Stimulated activated CD8-positive, alpha-beta memory T cell treated with anti-CD3 and anti-CD28 coated beads, Interleukin-2, amount 100 ng/mL, for 48 hours (primary cell): ENCODE results near the gene SLC7A8.

ENCODE experiments used
- DNase-seq, 2 donors: peaks; one replicate each; pipeline ENCODE4 v3.0.0-alpha.2; 2020; ENCODE audit warnings: low read depth in 2 of 2

SLC7A8 gene

DNA sequence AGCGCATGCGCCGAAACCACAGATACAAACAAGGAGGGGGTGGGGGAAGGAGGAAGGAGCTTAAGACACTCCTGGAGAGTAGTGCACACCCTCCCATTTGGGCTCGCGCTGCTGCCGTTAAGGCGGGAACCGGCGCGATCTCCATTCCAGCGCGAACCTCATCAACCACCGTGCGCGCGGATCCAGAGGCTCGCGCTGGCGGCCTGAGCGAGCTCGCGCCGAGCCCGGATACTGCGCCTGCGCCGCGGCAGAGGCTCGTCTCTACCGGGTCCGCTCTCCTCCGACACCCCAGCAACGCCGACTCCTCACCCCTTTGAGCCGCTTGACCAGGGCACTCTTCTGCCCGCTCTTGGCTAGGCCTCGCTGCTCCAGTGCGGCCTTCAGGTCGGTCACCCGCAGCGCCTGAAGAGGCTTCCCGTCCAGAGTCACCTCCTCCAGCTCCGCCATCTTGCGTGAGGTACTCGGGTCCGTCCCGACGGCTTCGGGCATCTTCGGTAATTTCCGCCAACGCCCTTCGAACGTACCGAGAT is 88.7 kb downstream of the SLC7A8 start, which contains the start of gene ACIN1:
Gene ACIN1 (minus strand): TSS at position 471 of the 530 bp plus-strand sequence. CDS start 24 bp downstream, at position 447.
- DNase-seq = peak; percentile 59 to 62

DNA sequence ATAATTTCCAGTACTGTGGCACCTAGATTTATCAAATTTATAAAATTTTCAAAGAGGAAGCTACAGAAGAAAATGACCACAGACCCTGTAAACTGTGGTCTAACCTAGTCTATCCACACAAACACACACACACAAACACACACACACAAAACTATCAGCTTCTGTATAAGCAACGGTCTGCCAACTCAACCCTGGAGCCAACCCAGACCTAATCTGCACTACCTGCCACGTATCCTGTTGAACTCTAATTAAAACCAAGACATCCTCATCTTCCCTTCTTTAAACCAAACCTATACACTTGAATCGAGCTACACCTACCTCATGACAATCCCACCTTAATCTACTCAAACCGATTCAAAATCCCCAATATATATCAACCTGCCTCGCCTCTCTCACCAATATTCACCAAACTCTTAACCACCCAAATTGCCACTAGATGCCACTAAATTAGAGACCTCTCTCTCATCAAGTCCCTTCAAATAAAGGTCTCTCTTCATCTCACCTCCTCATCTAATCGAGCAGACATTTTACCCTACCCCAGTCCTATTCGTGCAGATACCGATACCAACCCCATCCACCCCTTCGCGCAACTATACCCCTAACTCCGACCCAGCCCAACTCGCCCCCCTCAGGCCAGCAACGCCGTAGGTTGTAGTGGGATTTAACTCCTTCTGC is 89.3 kb downstream of the SLC7A8 start:
- no peak for DNase-seq

DNA sequence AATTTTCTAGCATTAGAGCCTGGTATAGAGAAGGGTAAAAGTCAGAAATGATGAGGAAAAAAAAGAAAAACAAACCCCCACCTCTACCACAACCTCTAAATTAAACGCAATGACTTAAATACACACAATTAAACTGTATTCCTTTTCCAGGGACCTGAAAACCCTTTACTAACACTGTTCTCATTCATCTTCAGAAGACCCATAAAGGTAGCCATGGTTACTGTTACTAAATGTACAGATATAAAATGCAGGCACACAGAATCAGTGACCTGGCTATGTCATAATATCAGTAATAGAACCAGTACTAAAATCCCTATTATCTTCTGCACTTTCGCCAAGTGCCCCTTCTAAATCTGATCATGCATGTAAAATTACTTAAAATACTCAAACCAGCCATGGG is 89.9 kb downstream of the SLC7A8 start:
- no peak for DNase-seq

DNA sequence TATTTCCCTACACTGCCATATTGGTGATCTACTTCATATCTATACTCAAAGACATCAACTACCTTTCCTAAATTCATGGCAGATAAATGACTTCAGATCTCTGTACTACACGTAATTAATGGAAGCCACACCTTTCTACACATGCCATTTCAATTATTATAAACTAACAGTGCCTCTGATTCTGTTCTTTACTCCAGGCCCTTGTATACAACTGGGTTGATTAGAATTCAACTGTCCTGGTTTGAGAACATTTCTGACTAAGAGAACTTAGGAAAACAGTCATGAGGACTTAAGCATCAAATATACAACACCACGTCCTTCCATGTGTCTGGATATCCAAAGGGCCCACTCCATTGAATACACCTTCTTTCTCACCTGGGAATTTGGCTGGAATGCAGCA is 90.4 kb downstream of the SLC7A8 start:
- no peak for DNase-seq

DNA sequence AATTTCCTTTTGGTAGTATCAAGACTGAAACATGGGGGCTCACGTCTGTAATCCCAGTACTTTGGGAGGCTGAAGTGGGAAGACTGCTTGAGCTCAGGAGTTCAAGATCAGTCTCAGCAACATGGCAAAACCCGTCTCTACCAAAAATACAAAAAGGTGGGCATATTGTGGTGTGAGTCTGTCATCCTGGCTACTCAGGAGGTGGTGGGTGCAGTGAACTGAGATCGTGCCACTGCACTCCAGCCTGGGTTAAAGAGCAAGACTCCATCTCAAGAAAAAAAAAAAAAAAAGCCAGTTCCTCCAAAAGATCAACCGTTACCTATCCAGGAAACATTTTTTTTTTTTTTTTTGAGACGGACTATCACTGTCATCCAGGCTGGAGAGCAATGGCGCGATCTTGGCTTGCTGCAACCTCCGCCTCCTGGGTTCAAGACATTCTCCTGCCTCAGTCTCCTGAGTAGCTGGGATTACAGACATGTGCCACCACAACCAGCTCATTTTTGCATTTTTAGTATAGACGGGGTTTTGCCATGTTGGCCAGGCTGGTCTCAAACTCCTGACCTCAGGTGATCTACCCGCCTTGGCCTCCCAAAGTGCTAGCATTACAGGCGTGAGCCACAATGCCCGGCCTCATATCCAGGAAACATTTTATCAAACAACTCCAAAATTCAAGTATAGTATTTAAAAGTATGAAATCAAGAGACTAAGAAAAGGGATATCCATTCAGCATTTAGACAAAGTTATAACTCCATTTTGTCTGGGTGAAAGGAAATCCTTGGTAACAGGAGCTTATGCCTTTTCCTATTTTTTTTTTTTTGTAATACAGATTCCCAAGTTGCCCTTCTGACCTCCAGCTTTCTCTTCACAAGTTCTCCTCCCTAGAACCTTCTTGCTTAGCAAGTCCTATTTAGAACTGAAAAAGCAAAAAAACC is 91.9 kb downstream of the SLC7A8 start:
- DNase-seq = no peak

DNA sequence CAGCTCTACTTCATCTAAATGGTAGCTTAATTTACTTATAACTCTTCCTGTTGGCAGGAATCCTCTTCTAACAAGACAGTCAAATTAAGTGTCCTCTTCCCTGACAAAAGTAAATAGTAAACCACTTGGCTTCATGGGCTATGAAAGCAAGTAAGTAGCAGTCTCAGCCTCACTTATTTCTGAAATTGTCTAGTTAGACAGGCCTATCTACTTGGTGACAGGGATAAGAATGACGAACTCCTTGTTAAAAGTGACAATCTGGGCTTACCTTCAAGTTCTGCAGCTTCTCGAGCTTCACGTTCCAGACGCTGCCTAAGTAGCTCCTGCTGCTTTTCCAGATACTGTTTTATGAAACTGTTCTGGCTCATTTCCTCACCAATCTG is 93.2 kb downstream of the SLC7A8 start:
- no peak for DNase-seq

DNA sequence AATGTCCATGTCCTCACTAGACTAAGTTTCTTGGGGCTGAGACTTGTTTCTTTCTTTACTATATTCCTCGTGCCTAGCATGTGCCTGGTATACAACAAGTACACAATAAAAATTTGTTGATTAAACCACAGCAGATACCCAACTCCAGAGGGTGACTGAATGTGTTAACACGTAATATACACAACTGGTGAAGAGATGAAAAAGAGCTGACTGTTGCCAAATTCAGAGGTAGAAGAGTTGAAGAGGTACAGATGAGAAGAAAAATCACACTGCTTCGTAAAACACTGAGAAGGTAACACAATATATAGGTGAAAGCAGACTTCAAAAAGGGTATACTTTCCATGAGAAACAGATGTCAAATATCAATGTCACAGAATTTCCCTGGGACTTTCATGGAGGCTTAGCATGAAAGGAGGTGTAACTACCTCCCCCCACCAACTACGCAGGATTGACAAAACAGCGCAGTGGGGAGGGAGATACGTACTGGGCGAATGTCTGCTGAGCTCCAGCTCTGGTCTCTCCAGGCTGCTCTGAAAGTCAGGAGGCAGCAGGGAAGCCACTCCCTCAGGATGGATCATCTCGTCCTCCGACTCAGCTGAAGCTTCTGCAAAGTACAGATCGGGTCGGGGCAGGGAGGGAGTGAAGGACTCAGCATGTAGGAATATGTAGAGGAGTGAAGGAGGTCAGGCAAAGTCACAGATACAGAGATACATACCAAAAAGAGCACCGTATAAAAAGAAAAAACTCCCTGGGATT is 93.8 kb downstream of the SLC7A8 start:
- DNase-seq = no peak

DNA sequence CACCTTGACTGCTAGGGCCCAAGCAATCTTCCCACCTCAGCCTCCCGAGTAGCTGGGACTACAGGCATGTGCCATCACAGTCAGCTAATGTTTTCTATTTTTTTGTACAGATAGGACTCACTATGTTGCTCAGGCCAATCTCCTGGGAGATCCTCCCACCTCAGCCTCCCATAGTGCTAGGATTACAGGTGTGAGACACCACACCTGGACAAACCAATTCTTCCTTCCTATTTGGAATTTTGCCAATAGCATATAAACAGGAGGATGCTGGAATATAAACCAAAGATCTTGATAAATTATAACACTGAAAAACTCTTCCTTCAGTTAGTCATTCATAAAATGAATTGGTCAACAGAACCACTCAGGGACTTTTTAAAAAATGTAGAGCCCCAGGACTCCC is 96.9 kb downstream of the SLC7A8 start:
- no peak for DNase-seq

DNA sequence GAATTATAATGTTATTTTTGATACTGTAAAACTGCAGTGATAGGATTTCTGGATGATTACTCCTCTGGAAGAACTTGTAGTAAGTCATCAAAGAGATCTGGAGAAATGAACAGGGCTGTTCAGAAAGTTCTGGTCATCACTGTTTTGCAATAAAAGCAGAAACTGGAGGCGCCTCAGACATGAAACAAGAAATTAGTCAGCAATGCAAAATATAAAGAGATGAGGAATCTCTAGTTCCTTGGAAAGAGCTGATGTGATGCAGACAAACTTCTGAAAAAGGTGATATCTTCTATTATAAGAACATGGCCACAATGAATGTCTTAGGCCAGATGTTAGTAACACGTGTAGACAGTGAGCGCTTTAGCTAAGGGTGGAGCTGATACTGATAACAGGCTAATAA is 98.0 kb downstream of the SLC7A8 start:
- no peak for DNase-seq

DNA sequence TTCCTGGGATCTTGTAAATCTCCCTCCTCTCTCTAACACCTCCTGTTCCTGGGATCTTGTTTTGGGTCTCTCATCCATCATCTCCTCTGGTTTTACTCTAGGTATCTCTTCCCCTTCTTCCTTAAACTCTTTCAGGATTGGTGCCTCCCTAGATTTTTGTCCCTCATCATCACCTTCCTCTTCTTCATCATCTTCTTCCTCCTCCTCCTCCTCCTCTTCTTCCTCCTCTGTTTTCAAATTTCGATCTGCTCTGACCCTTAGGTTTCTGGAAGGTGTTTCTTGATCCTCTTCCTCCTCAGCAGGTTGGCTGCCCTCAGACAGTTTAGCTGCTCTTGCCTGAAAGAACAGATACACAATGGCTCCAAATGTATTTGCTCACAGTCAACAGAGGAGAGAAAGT is 103.0 kb downstream of the SLC7A8 start:
- no peak for DNase-seq

DNA sequence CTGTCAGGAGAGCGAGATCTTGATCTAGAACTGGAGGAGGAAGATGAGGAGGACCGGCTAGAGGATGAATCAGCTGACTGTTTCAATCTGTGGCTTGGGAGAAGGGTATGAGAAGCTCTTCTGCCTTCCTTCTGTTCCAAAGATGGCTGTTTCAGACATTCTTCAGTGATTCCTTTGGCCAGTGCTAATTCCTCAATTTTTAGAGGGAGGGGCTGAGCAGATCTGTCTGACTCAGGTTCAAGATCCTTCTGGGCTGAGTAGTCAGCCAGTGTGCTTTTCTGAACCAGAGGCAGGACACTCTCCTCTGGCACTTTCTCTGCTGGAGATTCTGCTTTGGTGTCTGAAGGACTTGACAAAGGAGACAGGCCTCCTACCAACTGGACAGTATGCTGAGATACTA is 103.7 kb downstream of the SLC7A8 start:
- DNase-seq = no peak

DNA sequence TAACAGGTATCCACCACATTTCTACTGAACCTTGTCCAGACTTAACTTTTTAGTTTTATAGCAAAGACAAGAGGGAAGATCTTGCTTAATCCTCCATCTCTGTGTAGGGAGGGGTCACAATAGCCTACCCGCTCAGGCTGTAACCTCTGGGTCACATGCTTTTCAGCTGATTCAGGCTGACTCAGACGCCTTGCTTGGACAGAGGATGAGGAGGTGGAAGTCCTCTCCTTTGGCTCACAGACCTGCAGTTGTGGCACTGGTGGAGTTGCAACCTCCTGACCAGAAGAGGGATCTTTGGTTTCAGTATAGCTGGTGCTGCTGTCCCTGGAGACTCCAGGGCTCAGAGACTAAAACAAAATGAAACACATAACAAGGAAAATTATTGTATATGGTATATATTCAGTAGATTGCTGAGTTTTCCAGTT is 104.8 kb downstream of the SLC7A8 start:
- DNase-seq = no peak

DNA sequence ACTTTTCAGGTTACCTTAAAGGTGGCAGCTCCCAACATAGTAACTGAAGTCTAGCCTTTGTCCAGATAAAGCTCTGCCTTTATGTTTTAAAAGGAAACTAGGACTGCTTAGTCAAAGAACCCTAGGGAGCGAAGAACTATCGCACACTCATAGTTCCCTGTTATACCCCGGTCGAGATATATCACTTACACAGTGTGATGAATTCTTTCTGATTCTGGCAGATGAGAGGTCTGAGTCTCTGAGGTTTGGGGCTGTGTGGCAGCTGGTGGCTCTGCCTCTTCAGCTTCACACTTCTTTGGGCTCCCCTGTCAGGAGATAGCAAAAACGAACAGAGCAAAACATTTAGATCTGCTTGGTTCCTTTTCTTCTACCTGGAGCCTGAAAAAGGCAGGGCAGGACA is 105.5 kb downstream of the SLC7A8 start:
- DNase-seq = no peak

DNA sequence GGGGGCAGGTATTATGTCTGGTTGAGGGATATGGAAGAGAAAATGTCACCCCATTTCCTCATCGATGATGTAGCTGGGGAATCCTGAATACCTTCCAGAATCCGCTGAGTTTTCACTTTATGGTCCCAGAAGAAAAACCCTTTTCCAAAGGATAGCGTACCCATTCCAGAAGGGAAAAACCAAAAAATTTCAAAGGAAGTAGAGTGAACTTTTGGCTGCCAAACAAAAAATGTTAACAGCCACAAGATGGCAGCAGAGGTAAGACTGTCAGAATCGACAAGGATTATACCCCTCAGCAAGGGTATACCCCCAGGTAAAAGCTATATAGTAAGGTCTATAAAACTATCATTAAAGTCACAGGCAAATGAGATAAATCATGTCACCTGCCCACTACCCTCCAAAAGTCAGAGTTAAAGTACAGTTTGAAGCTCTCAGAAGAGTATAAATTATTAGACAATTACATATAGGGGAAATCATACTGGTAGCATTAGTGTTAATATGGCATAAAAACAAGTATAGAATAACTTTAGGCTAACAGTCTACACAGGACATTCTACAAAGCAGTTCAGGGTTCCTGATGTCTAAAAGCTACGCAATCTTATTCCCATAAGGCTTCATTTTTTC is 106.6 kb downstream of the SLC7A8 start:
- DNase-seq = no peak
